Measurements from ENCODE around the gene MLLT1. TPM values are rescaled to one million over a fixed set of nuclear protein-coding genes. Genes with fewer than 3 reads are reported as not detected.

The MLLT1 gene
- total and polyA plus RNA-seq, 12 donors, result 21.4 to 48.3 (median 31.7) TPM

DNA sequence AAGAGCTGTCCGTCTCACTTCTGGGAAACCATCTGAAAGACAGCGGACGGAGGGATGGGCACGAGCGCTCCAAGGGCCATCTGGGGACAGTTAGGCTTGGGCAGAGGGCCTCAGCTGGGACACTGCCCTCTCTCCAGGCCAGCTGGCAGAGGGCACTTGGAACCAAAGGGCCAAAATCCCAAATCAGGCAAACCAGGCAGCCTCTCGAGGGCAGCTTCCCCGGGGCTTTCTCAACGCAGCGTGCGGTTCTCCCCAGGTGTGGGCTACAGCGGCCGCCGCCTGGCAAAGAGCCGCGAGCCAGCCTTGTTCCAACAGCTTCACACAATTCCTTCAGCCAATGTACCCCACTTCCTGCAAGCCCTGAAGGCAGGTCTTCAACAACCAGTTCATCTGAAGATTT is 5.0 kb downstream of the MLLT1 start:
- TF ChIP-seq CTCF (IDR thresholded peaks at IDR 0.05), result no peak
- Histone ChIP-seq H3K4me1 (peaks cover 42 to 93% (median 88%) of the 10 kb centered on the region in 9 donors), H3K9me3 (no peaks in the 10 kb centered on the region), H3K4me3 (peak overlapping the region in 5 of 10 donors; percentile 30 to 43 (median 33)), H3K27ac (peak overlapping the region; percentile 72 to 95 (median 88)), H3K27me3 (no peaks in the 10 kb centered on the region), H3K36me3 (peaks cover 0 to 21% (median 7%) of the 10 kb centered on the region in 9 donors)
- intact Hi-C loops (cut with DNase I), result loop anchor here in 8 of 10 donors (5.0 kb wide), 4 partner anchors 37 to 52 kb away; no protein-coding TSS in a partner anchor
- ATAC-seq (peak in 4 of 8 donors; percentile 12 to 28 (median 18)), DNase-seq (peak in 1 of 2 donors; percentile 48)
- WGBS, 2 donors, result 41 to 59% methylated on average over 15 of the region's 15 CpGs

DNA sequence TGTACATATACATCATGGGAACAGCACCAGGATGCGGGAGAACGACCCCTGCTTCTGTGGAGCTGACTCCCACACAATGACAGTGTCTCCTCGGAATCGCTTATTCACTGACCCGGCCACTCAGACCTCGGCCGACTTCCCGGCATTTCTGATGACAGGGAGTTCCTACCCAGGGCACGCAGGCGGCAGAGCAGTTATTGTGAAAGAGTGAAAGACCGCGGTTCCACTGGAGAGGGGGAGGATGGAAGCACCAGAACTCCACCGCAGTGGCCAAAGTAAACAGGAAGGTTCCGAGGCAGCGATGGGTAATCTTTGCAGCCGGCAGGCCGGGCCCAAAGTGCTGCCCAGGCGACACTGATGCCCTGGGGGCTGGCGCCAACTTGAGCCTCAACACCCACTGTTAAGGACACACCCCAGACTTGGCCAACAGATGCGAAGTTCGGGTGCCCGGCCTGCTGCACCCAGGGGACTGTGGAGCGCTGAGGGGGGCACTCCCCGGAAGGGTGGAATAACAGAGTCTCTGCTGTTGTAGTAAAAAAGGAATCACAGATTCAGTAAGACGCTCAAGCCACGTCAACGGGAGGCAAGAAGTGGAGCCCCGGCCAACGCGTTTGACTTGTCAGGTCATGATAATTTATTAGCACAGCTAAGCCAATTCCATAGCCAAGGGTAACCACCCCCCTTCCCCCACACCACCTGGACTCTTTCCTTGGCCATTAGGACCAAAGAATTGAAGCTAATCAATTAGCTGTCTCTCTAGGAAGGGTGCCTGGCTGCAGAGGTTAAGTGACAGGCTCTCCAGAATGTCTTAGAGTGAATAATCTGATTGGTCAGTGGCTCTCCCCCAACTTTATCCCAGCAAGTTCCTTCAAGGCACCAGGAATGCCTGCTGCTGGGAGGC is 5.8 kb downstream of the MLLT1 start:
- Histone ChIP-seq H3K36me3 (peaks cover 0 to 29% (median 15%) of the 10 kb centered on the region in 9 donors), H3K27me3 (no peaks in the 10 kb centered on the region), H3K4me3 (peak overlapping the region in 6 of 10 donors; percentile 30 to 43 (median 34)), H3K27ac (peak overlapping the region; percentile 72 to 95 (median 88)), H3K4me1 (peaks cover 42 to 89% (median 87%) of the 10 kb centered on the region in 9 donors), H3K9me3 (no peaks in the 10 kb centered on the region)
- intact Hi-C loops (cut with DNase I), result loop anchor here in 5 of 10 donors (2.0 to 5.0 kb wide), 3 partner anchors 37 to 55 kb away; no protein-coding TSS in a partner anchor
- ATAC-seq, result peak; percentile 54 to 80 (median 75)
- DNase-seq, result peak; percentile 78 to 80
- 3 to 6% methylated on average over 30 of the region's 30 CpGs for WGBS, 2 donors
- TF ChIP-seq CTCF (IDR thresholded peaks at IDR 0.05), result no peak

DNA sequence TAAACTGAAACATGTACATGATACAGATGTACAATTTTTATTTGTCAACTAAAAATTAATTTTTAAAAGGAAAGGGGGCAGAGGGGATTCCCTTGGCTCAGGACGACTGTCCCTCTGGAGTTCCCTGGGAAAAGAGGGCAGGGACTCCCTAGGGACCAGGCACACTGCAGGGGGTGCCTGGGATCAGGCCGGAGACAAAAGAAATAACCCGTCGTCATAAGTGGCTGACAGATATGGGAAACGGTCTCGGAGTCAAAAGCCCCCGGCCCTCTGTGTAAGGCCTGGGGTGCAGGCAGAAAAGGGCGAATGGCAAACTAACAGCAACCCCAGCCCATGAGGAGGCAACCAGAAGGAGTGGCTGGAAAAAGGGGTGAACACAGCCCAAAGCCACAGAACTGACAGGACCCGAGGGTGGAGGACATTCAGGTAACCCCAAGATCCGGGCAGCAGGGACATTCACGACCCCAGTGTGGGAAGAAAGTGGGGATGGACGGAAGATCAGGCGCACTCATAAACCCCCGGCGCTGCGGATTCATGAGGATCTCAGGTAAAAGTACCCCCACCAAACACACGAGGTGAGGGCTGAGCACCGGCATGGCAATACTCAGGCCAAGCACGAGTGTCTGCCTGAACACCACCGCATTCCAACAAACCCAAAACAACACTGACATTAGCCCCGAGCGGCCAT is 6.7 kb downstream of the MLLT1 start:
- H3K4me1 ChIP-seq, result peaks cover 42 to 80% (median 78%) of the 10 kb centered on the region in 9 donors
- intact Hi-C loops (cut with DNase I), result loop anchor here in 5 of 10 donors (2.0 to 5.0 kb wide), 3 partner anchors 36 to 54 kb away; no protein-coding TSS in a partner anchor
- no peak for TF ChIP-seq CTCF (IDR thresholded peaks at IDR 0.05)

DNA sequence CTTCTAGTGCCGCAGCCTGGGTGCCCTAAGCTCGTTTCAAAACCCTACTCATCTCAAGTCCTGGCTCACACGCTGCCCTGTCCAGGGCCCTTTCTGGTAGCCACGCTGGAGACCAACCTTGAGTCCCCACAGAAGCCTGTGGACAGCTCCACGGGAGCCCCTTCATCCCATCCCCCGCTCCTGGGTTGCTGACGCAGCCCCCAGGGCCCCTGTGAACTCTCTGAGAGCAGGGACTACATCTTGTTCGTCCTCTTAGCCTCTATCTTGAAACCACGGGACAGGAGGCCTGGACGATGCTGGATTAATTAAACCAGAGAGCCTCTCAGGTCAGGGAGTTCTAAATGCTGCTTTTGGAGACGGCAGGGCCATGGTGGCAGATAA is 7.4 kb downstream of the MLLT1 start:
- intact Hi-C loops (cut with DNase I), result loop anchor here in 5 of 10 donors (2.0 to 5.0 kb wide), 3 partner anchors 35 to 54 kb away; no protein-coding TSS in a partner anchor
- DNase-seq (no peak), ATAC-seq (peak in 7 of 8 donors; percentile 0 to 32 (median 17))
- Histone ChIP-seq H3K27me3 (no peaks in the 10 kb centered on the region), H3K4me3 (peak overlapping the region in 9 of 10 donors; percentile 1 to 52 (median 43)), H3K4me1 (peaks cover 42 to 73% (median 71%) of the 10 kb centered on the region in 9 donors), H3K9me3 (no peaks in the 10 kb centered on the region), H3K36me3 (peaks cover 0 to 37% (median 23%) of the 10 kb centered on the region in 9 donors), H3K27ac (peak overlapping the region; percentile 72 to 95 (median 88))
- no peak for TF ChIP-seq CTCF (IDR thresholded peaks at IDR 0.05)
- 14 to 15% methylated on average over 11 of the region's 11 CpGs for whole genome bisulfite sequencing, 2 donors

More for the DNA sequence above, 6.7 kb downstream of the MLLT1 start:
- no peak for ATAC-seq
- Histone ChIP-seq H3K27ac (peak overlapping the region; percentile 72 to 95 (median 88)), H3K9me3 (no peaks in the 10 kb centered on the region), H3K4me3 (peak overlapping the region in 7 of 10 donors; percentile 17 to 45 (median 40)), H3K36me3 (peaks cover 0 to 37% (median 19%) of the 10 kb centered on the region in 9 donors), H3K27me3 (no peaks in the 10 kb centered on the region)
- 53 to 54% methylated on average over 22 of the region's 22 CpGs for WGBS, 2 donors
- no peak for DNase-seq
